GM18909 (cell line): ENCODE measurements around the gene CCL16.
"Not testable (repeated sequence)": the region's sequence is repeated elsewhere in the genome, so short reads cannot be mapped to it uniquely, and the experiment has no call there.

ENCODE experiments used
- ATAC-seq: cut with Tn5 transposase; IDR thresholded peaks from one replicate; pipeline ENCODE4 v1.9.1; 2021; ENCODE audit warnings: mild to moderate bottlenecking; ENCODE audit not compliant: unreplicated experiment, poor library complexity

CCL16 gene

DNA sequence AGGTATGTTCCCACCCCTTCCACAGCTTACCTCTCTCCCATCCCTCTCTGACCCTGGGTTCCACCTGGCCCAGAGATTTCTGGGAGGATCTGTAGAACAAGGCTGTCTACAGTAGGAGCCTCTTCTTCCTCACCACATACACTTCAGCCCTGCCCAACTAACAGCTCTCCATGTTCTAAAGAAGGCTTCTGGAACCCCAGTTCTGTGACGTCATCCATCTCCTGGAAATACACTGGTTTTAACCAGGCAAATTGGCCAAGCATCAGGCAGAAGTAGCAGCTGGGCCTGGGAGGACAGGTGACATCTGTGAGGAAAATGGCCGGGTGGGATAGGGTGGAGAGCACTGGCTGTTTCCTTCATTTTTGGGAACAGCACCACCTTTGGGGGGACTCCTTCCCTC, 37.8 kb downstream of the CCL16 start, which contains the start of gene LYZL6:
Gene LYZL6 (minus strand): TSS at position 177 of the 400 bp plus-strand sequence. CDS start 4,357 bp downstream, outside the sequence.
- no peak for ATAC-seq

DNA sequence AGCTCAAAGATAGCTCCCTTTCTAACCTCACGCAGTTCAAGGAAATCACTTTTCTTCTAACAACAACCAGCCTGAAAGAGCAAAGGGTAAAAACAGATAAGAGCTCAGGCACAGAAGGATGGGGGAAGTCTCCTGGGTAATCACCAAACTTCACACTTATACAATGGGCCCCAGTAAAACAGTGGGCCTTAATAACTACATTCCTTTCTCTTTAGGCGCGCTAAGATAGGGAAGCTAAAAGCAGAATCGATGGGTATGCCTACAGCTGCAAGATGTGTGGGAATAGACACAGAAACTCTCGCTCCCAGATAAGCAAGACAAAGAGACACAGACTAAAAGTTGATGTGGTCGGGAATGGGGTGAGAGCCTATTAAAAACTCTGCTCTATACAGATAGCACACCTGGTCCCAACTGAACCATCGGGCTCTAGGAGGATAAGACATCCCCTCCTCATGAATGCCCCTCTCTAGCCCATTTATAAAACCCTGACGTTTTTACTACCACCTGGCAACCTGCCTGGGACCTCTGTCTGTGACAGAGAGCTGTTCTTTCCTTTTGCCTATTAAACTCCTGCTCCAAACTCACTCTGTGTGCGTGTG, 38.6 kb downstream of the CCL16 start:
- no peak for ATAC-seq

DNA sequence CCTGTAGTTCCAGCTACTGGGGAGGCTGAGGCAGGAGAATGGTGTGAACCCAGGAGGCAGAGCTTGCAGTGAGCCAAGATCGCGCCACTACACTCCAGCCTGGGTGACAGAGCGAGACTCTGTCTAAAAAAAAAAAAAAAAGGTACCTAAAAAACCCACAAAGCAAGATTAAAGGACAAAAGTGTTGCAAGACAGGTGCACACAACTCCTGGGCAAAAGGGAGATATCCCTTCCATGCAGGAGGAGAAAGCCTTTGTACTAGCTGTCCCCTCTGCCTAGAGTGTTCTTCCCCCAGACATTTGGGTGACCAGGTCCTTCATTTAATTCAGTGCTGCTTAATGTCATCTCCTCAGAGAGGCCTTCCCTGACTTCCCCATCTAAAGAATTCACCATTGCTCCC, 42.8 kb downstream of the CCL16 start:
- not testable (repeated sequence) for ATAC-seq

DNA sequence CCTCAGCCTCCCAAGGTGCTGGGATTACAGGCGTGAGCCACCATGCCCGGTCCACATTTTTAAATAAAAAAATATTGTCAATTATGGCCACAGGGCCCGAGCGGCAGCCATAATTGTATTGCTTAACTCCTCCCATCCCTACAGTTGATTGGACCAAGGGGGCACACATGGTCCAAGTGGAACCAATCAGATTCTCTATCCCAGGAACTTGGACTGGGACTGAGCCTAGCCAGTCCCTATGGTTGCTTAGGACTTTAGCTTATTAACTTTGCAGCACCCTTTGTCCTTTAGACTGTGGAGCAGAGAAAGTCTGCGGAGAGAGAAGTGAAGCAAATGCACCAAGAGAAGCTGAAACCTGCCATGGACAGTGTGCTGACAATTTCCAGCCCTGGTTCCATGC, 45.2 kb downstream of the CCL16 start:
- ATAC-seq, result no peak

DNA sequence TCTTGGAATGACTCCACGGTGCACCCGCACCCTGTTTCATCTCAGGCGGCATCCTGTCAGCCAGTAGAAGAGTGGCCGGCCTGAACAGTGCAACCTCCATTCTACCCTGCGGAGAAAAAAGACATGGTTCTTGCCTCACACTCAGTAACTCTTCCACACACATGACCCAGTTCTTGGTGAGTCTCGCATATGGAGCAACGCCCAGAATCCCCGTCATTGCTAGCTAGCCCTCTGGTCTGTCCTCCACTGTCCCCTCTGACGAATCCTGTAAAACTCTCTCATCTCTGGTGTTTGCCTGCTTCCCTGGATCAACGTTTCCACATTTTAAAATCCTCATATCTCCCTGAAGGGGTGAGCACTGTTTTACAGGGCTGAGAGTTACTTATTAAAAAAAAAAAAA, 46.5 kb downstream of the CCL16 start:
- no peak for ATAC-seq

DNA sequence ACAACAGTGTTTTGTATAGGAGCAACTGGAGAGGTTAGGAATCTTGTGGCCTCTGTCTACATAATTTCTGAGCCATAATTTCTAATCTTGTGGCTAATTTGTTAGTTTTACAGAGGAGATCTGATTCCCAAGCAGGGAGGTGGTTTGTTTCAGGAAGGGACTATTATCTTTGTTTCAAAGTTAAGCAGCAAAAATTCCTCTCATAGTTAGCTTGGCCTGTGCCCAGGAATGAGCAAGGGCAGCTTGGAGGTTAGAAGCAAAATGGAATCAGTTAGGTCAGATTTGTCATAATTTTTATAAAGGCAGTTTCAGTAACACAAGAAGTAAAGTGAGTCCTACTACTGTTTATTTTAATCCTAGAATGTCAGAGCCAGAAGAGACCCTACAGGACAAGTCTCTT, 48.7 kb downstream of the CCL16 start:
- no peak for ATAC-seq

DNA sequence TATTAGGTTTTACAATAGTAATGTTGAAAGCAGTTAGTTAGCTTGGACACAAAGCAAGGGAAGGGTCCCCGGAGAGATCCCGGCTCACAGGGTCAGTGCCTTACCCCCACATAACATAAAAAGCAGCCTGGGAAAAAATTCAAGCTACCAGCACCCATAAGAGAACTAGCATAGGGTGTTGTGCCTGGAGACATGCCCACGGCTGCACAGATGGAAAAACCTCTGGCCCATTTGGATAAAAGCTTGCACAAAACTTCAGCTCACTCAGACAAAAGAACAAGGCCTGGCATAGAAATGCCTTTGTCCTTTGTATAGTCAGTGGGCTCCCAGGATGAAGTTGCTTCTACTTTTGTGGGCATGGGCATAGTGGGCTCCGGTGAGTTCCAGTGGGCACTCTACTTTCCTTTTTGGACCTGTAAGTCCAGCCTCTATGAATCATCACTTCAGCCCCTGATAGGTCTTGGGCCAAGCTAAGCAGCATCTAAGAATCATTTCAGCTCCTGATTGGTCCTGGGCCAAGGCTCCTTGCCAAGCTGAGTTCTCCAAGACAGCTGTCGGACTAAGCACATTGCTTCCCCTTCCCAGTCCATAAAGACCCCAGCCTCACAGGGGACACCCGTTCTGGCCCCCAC, 49.4 kb downstream of the CCL16 start:
- ATAC-seq, result no peak

DNA sequence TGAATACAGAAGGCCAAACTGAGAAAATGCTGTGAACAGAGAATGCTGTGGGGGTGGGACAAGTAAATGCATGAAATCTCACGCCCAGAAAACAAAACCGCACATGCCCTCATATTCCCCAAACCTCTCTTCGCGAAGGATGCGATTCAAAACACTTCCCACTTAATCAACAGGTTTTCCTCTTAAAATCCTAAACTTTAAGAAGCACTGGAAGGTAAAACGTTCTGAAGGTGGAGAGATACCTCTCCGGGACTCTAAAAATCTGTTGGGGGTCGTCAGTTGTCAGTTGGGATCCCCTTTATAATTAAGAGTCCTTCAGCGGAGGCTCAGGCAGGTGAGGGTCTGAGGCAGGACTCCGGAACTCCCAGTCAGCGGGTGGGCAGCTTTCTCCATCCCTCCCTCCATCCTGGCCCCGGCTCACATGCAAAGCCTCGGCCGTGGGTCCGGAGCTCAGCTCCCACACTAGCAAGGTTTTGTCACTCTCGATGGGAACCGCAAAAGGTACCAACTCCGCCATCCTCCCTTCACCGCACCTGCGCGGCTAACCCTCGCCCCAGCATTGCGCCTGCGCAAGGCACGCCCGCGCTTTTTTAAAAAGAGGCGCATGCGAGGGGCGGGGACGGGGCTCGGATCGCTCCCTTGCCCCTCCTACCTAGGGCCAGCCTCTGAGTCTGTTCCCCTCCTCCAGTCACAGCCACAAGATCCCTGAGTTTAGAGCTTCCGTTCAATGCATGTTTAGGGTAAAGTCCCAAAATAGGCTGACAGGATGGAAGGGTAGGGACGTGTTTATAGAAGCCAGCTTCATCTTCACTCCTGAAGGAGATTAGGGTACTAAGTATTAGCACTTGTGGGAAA, 50.9 kb downstream of the CCL16 start, which contains the start of gene RDM1:
Gene RDM1 (minus strand): TSS at position 563 of the 855 bp plus-strand sequence. CDS start 46 bp downstream, at position 517.
- ATAC-seq, result peak; percentile 68

DNA sequence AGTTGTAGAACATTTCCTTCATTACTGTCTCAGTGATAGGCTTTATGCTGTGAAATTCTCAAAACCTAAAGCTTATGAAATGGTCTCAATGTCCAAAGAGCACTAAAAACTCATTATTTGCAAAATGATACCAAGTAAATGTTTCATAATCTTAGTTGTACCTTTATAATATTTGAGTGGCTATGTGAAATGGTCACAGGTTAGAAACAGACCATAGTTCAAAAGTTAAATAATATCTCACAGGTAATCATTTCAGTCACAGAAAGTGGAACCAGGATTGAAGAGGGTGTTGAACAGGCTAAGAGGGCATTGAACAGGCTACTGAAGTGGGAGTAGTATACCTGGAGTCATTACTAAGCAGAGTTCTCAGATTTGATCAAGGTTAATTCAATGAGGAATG, 53.6 kb downstream of the CCL16 start:
- ATAC-seq, result no peak
